ENCODE measurements around the gene SPO11.

Gene SPO11

DNA sequence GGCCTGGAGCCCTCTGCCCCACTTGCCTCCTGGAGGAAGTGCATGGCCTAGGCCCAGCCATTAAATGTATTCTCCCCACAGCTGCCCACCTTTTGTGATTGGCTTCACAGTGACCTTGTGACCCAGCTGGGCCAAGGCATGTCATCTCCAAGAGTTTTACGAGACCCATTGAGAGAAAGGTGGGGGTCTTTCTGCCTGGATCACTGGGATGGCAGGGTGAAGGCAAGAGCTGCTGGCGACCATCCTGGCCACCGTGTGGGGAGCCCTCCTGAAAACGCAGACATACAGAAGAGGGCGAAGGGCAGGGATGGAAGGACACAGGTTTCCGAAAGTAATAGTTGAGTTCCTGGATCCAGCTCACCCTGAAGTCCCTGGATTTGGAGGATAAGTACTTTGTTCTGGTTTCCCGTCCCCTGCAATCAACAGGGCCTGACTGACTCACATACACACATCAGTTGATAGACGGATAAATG lies 12.3 kb upstream of the SPO11 start:
- TF ChIP-seq, protein P1, sequence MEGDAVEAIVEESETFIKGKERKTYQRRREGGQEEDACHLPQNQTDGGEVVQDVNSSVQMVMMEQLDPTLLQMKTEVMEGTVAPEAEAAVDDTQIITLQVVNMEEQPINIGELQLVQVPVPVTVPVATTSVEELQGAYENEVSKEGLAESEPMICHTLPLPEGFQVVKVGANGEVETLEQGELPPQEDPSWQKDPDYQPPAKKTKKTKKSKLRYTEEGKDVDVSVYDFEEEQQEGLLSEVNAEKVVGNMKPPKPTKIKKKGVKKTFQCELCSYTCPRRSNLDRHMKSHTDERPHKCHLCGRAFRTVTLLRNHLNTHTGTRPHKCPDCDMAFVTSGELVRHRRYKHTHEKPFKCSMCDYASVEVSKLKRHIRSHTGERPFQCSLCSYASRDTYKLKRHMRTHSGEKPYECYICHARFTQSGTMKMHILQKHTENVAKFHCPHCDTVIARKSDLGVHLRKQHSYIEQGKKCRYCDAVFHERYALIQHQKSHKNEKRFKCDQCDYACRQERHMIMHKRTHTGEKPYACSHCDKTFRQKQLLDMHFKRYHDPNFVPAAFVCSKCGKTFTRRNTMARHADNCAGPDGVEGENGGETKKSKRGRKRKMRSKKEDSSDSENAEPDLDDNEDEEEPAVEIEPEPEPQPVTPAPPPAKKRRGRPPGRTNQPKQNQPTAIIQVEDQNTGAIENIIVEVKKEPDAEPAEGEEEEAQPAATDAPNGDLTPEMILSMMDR (IDR thresholded peaks at IDR 0.05; ENCODE audit: low read depth, low read length), result no peak
- no peak for DNase-seq (ENCODE audit: extremely low read depth, low read depth)

DNA sequence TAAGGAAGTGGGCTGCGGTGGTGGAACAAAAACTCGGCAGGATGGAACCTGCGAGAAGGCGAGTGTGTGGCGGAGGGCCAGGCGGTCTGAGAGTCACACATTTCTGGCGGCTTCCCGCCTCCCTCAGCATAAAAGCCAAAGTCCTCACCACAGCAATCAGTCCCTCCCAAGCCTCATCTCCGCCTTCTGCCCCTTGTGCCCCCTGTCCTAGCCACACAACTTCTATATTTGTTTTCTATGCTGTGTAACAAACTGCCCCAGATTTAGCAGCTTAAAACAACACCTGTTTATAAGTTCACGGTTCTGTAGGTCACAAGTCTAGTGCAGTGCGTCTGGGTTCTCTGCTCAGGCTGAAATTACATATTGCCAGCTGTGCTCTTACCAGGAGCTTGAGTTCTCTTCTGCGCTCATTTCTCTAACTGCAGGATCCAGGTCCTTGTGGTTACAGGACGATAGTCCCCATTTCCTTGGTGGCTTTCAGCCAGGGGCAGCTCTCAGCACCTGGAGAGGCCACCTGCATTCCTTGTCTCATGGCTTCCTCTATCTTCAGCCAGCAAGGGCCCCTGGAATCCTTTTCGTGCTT lies 11.7 kb upstream of the SPO11 start:
- DNase-seq (ENCODE audit: extremely low read depth, low read depth), result no peak
- TF ChIP-seq, protein P1 (IDR thresholded peaks at IDR 0.05; ENCODE audit: low read depth, low read length), result no peak

DNA sequence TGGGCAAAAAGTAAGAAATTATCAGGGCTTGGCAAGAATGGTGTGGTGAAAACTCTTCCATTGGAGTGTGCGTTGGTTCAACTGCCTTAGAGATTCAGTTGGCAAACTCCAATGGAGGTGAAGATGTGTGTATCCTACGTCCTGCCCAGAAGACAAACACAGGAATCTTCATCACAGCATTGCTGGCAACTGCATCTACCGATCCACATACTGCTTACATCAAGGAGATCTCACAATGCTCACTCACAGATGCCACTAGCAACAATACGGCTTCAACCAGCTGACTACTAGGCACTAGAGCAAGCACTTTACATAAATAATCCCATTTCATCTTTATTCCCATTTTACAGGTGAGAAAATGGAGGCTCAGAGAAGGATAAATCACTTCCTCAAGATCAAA lies 10.0 kb upstream of the SPO11 start:
- no peak for DNase-seq (ENCODE audit: extremely low read depth, low read depth)
- TF ChIP-seq, protein P1 (IDR thresholded peaks at IDR 0.05; ENCODE audit: low read depth, low read length), result no peak

DNA sequence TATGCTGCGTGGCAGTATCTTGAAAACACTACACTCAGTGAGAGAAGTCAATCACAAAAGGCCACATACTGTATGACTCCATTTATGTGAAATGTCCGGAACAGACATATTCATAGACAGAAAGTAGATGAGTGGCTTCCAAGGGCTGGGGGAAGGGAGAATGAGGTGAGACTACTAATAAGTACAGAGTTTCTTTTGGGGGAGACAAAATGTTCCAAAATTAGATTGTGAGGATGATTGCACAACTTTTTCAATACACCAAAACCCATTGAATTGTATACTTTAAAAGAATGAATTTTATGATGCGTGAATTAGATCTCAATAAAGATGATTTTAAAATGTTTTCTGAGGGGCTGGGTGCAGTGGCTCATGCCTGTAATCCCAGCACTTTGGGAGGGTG lies 9.2 kb upstream of the SPO11 start:
- DNase-seq (ENCODE audit: extremely low read depth, low read depth), result no peak
- TF ChIP-seq, protein P1 (IDR thresholded peaks at IDR 0.05; ENCODE audit: low read depth, low read length), result no peak

DNA sequence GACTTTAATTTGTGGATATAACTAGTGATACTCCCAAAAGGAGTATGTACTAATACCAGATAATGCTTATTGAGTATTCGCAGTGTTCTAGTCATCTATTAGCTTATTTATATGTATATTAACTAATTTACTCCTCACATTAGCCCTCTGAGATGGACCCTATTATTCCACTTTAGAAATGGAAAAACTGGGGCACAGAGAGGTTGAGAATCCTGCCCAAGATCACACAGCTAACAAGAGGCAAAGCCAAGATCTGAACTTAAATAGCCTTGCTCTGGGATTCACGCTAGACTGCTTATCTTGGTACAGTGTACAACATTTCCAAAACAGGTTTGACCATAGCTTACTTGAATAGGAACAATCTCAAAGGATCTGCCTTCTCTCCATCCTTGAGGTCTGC lies 8.5 kb upstream of the SPO11 start:
- TF ChIP-seq, protein P1 (IDR thresholded peaks at IDR 0.05; ENCODE audit: low read depth, low read length), result no peak
- DNase-seq (ENCODE audit: extremely low read depth, low read depth), result no peak

DNA sequence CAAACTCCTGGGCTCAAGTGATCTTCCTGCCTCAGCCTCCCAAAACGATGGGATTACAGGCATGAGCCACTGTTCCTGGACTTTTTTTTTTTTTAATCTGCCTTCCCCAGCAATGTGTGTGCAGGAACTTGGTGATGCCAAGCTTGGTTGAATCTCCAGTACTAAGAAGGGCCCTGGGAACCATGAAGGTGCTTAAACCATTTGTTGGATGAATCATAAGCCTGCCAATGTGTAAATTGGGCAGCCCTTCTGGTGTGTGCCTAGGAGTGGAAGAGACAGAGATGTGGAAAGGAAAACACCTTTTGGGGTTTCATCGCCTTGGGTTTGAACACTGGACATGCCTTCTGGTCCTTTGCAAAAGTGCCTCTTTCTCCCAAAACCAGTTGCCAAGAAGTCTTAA lies 7.1 kb upstream of the SPO11 start:
- TF ChIP-seq, protein P1 (IDR thresholded peaks at IDR 0.05; ENCODE audit: low read depth, low read length), result no peak
- DNase-seq (ENCODE audit: extremely low read depth, low read depth), result no peak

DNA sequence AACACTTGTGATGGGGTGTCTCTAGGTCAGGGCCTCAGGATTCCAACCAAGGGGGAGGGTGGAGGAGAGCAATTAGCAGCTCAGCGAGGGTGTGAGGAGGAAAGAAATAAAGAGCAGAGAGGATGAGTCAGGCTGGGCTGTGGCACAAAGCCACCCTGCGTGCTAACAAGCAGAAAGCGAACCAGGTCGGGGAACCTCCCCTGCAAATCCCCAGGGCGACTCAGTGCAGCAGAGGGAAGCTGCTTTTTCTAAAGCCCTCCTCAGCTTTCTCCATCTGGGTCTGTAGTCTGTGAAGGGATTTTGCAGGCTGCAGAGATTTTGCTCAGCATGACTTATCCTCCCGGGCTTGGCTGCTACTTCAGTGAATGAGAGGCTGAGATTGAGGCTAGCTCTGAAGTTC lies 6.6 kb upstream of the SPO11 start:
- TF ChIP-seq, protein P1 (IDR thresholded peaks at IDR 0.05; ENCODE audit: low read depth, low read length), result no peak
- DNase-seq (ENCODE audit: extremely low read depth, low read depth), result no peak
